BE2C (cell line): ENCODE measurements around the gene CNN3.

ENCODE experiments used
- DNase-seq: peaks from one replicate; pipeline ENCODE4 v3.0.0-alpha.2; 2020
- H3K27me3 ChIP-seq: fragments of 250-450 bp; sonication (Bioruptor Pico); 2 replicates; pipeline ENCODE4 v1.5.1; 2020; ENCODE audit warnings: mild to moderate bottlenecking
- H3K36me3 ChIP-seq: fragments of 250-450 bp; sonication (Bioruptor Pico); 2 replicates; pipeline ENCODE4 v1.5.1; 2020; ENCODE audit warnings: mild to moderate bottlenecking
- H3K4me1 ChIP-seq: fragments of 250-450 bp; sonication (Bioruptor Pico); 2 replicates; pipeline ENCODE4 v1.5.1; 2020
- H3K4me3 ChIP-seq: 2 replicates; pipeline ENCODE4 v1.5.1; 2011; ENCODE audit warnings: low read depth, low read length
- H3K9me3 ChIP-seq: fragments of 250-450 bp; sonication (Bioruptor Pico); 2 replicates; pipeline ENCODE4 v1.5.1; 2020
- CTCF ChIP-seq: IDR thresholded peaks from 2 replicates; pipeline ENCODE4 v1.5.1; 2012; ENCODE audit warnings: mild to moderate bottlenecking, low read depth, low read length

Gene CNN3

GRCh38 chr1:94958081-94958480, 31.2 kb upstream of the CNN3 start:
- no peaks in the 10 kb centered on the region for H3K36me3 ChIP-seq
- no peak for DNase-seq
- no peaks in the 10 kb centered on the region for H3K27me3 ChIP-seq
- no peak for TF ChIP-seq CTCF
- H3K4me3 ChIP-seq: no peak overlapping the region
- no peaks in the 10 kb centered on the region for H3K4me1 ChIP-seq
- H3K9me3 ChIP-seq: no peaks in the 10 kb centered on the region

- Histone ChIP-seq H3K27me3 (no peaks in the 10 kb centered on the region), H3K9me3 (no peaks in the 10 kb centered on the region), H3K4me3 (no peak overlapping the region), H3K36me3 (no peaks in the 10 kb centered on the region), H3K4me1 (peaks cover 2% of the 10 kb centered on the region; the same call in 1 of the 2 replicates)
- no peak for TF ChIP-seq CTCF
- DNase-seq: no peak
These were observed 29.1 kb upstream of the CNN3 start for GRCh38 chr1:94955767-94956632.

- peaks cover 6% of the 10 kb centered on the region; the same call in 1 of the 2 replicates for H3K4me1 ChIP-seq
- no peak for DNase-seq
- no peaks in the 10 kb centered on the region for H3K27me3 ChIP-seq
- H3K9me3 ChIP-seq: no peaks in the 10 kb centered on the region
- H3K4me3 ChIP-seq: no peak overlapping the region
- H3K36me3 ChIP-seq: no peaks in the 10 kb centered on the region
- TF ChIP-seq CTCF: no peak
These were observed 27.6 kb upstream of the CNN3 start for GRCh38 chr1:94954263-94955220.

- DNase-seq: no peak
- no peak for TF ChIP-seq CTCF
- H3K36me3 ChIP-seq: no peaks in the 10 kb centered on the region
- no peaks in the 10 kb centered on the region for H3K27me3 ChIP-seq
- no peaks in the 10 kb centered on the region for H3K9me3 ChIP-seq
- no peak overlapping the region for H3K4me3 ChIP-seq
- peaks cover 9% of the 10 kb centered on the region; the same call in 1 of the 2 replicates for H3K4me1 ChIP-seq
These were observed 26.8 kb upstream of the CNN3 start for GRCh38 chr1:94953746-94954145.

GRCh38 chr1:94953107-94953506, 26.2 kb upstream of the CNN3 start:
- peaks cover 9% of the 10 kb centered on the region; the same call in 1 of the 2 replicates for H3K4me1 ChIP-seq
- H3K36me3 ChIP-seq: no peaks in the 10 kb centered on the region
- no peaks in the 10 kb centered on the region for H3K27me3 ChIP-seq
- no peak overlapping the region for H3K4me3 ChIP-seq
- TF ChIP-seq CTCF: no peak
- DNase-seq: no peak
- no peaks in the 10 kb centered on the region for H3K9me3 ChIP-seq
